ENCODE data around the gene RAD51B. TPM values are rescaled to one million over a fixed set of nuclear protein-coding genes. Genes with fewer than 3 reads are reported as not detected.

Gene RAD51B
- total RNA-seq, 2 donors from 2014 or later = 9.3 to 12.1 TPM

DNA sequence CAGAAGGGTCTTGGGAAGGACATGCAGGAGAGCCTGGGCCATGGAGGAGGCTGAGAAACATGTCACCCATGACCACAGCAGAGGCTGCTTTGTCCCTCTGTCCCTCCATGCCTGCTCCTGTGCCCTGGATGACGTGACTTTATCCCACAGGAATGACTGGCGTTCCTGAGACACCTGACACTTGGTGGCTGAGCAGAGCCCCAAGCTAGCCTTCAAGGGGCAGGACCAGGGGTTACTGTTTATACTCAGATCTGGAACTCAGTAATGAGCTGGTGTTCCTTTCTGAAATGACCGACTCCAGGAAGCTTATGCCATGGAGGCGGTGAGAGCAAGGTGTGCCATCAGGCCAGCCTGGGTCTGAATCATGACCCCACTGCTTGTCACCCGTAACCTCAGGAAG, 929.1 kb downstream of the RAD51B start:
- no peak overlapping the region for H3K4me3 ChIP-seq
- DNase-seq (ENCODE audit: low spot score) (no peak), ATAC-seq (ENCODE audit: insufficient number of reproducible peaks, low FRiP score, low read depth) (no peak)
- TF ChIP-seq, protein P1, sequence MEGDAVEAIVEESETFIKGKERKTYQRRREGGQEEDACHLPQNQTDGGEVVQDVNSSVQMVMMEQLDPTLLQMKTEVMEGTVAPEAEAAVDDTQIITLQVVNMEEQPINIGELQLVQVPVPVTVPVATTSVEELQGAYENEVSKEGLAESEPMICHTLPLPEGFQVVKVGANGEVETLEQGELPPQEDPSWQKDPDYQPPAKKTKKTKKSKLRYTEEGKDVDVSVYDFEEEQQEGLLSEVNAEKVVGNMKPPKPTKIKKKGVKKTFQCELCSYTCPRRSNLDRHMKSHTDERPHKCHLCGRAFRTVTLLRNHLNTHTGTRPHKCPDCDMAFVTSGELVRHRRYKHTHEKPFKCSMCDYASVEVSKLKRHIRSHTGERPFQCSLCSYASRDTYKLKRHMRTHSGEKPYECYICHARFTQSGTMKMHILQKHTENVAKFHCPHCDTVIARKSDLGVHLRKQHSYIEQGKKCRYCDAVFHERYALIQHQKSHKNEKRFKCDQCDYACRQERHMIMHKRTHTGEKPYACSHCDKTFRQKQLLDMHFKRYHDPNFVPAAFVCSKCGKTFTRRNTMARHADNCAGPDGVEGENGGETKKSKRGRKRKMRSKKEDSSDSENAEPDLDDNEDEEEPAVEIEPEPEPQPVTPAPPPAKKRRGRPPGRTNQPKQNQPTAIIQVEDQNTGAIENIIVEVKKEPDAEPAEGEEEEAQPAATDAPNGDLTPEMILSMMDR (IDR thresholded peaks at IDR 0.05) = no peak
- no peaks in the 10 kb centered on the region for H3K27me3 ChIP-seq (replicated peaks; ENCODE audit: insufficient read depth)
- H3K27ac ChIP-seq = no peak overlapping the region
- H3K9me3 ChIP-seq = no peaks in the 10 kb centered on the region
- H3K36me3 ChIP-seq = no peaks in the 10 kb centered on the region
- no peaks in the 10 kb centered on the region for H3K4me1 ChIP-seq (ENCODE audit: control insufficient read depth in 1 of 2, low read depth in 2 of 2)

DNA sequence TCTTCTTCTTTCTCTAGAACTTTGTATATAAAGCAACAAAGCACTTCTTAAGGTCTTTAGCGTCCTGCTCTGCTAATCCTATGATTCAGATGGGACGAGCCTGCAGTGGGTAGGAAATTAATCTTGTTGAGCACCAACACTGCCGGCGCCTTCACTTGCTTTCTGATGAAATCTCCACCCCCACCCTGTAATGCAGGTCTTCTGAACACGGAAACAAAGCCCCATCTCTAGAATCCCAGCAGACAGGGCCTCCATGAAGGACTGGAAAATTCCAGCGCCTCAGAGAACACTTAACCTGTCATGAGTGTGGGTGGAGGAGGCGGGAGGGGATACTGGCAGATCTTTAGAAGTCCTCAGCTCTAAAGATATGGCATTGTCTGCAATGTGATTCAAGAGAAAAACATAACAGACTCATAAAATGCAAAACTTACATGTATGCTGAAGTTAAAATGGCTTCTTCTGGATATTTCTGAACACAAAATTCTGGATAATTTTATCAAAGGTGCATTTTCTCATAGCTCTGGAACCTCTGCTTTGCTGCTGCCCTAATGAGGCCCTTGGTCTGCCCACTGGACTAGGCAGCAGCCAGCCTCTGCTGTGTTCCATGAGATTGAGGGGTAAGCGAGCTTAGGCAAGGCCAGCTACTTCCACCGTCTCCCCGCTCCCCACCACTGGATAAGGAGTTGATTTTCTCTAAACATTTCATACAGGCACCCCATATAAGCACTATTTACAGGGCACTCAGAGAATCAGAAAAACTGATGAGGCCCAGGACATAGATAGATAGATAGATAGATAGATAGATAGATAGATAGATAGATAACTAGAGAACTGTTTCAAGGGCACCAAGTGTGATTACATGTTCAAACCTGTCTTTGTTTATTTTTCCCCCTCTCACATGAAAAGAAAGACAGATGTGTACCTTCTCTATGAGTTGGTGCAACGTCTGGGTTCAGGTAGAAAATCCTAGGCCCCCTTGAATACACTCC, 930.2 kb downstream of the RAD51B start:
- no peak for DNase-seq (ENCODE audit: low spot score)
- TF ChIP-seq, protein P1 (IDR thresholded peaks at IDR 0.05) = no peak
- Histone ChIP-seq H3K27me3 (replicated peaks; ENCODE audit: insufficient read depth) (no peaks in the 10 kb centered on the region), H3K9me3 (no peaks in the 10 kb centered on the region), H3K4me1 (ENCODE audit: control insufficient read depth in 1 of 2, low read depth in 2 of 2) (no peaks in the 10 kb centered on the region), H3K27ac (no peak overlapping the region), H3K36me3 (no peaks in the 10 kb centered on the region), H3K4me3 (no peak overlapping the region)
- no peak for ATAC-seq (ENCODE audit: insufficient number of reproducible peaks, low FRiP score, low read depth)

DNA sequence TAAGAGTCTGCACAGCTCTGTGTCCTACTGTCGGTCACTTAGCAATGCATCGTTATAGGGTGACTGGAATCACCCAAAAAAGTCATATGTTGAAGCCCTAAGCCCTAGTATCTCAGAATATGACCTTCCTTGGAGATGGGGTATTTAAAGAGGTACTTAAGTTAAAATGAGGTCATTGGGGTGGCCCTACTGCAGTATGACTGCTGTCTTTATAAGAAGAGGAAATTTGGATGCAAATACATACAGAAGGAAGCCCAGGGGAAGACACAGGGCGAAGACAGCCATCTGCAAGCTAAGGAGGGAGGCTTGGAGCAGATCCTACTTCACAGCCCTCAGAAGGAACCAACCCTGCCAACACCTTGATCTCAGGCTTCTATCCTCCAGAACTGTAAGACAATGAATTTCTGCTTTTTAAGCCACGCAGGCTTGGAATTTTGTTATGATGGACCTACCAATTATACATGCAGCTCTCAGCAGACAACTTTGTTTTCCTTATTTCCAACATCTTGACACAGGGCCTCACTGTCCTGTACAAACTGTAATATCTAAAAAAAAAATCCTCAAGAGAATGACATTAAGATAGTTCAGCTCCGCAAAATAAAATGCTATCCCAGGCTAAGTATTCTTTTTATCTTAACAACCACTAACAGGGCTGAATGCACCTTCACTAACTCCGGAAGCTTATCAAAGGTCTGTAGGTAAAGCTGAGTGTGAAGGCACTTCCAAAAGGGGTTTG, 932.9 kb downstream of the RAD51B start:
- Histone ChIP-seq H3K9me3 (no peaks in the 10 kb centered on the region), H3K27ac (no peak overlapping the region), H3K36me3 (no peaks in the 10 kb centered on the region), H3K4me3 (no peak overlapping the region), H3K4me1 (ENCODE audit: control insufficient read depth in 1 of 2, low read depth in 2 of 2) (peaks cover 3 to 4% of the 10 kb centered on the region in 2 donors), H3K27me3 (replicated peaks; ENCODE audit: insufficient read depth) (no peaks in the 10 kb centered on the region)
- ATAC-seq (ENCODE audit: insufficient number of reproducible peaks, low FRiP score, low read depth) = no peak
- TF ChIP-seq, protein P1 (IDR thresholded peaks at IDR 0.05) = no peak
- DNase-seq (ENCODE audit: low spot score) = no peak

DNA sequence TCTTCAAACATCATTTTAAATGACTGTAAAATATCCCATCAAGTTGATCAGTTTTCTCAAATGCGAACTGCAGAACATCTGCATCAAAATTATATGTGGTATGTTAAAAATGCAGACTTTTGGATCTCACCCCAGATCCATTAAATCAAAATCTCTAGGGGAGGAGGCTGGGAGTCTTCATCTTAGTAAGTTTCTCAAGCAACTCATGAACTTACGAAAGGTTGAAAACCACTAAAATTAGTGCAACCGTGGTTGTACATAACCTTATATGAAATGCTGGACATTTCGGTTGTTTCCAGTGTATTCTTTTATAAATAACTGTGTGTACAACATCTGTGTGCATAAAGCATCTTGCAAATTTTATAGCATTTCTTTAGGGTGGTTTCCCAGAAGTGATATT, 934.1 kb downstream of the RAD51B start:
- DNase-seq (ENCODE audit: low spot score) (no peak), ATAC-seq (ENCODE audit: insufficient number of reproducible peaks, low FRiP score, low read depth) (no peak)
- H3K27me3 ChIP-seq (replicated peaks; ENCODE audit: insufficient read depth) = no peaks in the 10 kb centered on the region
- H3K36me3 ChIP-seq = no peaks in the 10 kb centered on the region
- no peaks in the 10 kb centered on the region for H3K9me3 ChIP-seq
- H3K4me3 ChIP-seq = no peak overlapping the region
- peaks cover 7 to 10% of the 10 kb centered on the region in 2 donors for H3K4me1 ChIP-seq (ENCODE audit: control insufficient read depth in 1 of 2, low read depth in 2 of 2)
- TF ChIP-seq, protein P1 (IDR thresholded peaks at IDR 0.05) = no peak
- H3K27ac ChIP-seq = no peak overlapping the region

DNA sequence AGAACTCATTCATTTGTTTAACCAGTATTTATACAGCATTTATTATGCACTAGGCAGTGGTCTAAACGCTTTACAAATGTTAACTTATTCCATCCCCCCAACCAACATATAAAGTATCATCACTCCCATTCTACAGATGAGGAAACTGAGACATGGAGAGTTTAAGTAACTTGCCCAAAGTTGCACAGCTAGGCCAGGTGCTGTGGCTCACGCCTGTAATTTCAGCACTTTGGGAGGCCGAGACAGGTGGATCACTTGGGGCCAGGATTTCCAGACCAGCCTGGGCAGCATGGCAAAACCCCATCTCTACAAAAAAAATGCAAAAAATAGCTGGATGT, 935.4 kb downstream of the RAD51B start:
- no peak for DNase-seq (ENCODE audit: low spot score)
- ATAC-seq (ENCODE audit: insufficient number of reproducible peaks, low FRiP score, low read depth) = no peak
- Histone ChIP-seq H3K27me3 (replicated peaks; ENCODE audit: insufficient read depth) (no peaks in the 10 kb centered on the region), H3K36me3 (no peaks in the 10 kb centered on the region), H3K4me3 (no peak overlapping the region), H3K4me1 (ENCODE audit: control insufficient read depth in 1 of 2, low read depth in 2 of 2) (peaks cover 7 to 10% of the 10 kb centered on the region in 2 donors), H3K9me3 (no peaks in the 10 kb centered on the region), H3K27ac (no peak overlapping the region)
- TF ChIP-seq, protein P1 (IDR thresholded peaks at IDR 0.05) = no peak

All from thoracic aorta (tissue), 2 donors.